ENCODE measurements around the gene POU3F4. TPM values are rescaled to one million over a fixed set of nuclear protein-coding genes. Genes with fewer than 3 reads are reported as not detected.
A peak's percentile ranks its signal among the peaks of the same experiment; 100 is the strongest.

POU3F4 gene
- total RNA-seq, 1 donor from 2014 or later = 0.18 TPM

- H3K9me3 Mint-ChIP-seq (ENCODE audit: unreplicated experiment) = no peaks in the 10 kb centered on the region
- peak overlapping the region; percentile 78 for H3K4me3 Mint-ChIP-seq (ENCODE audit: unreplicated experiment)
- H3K9ac ChIP-seq (ENCODE audit: low read length) = peak overlapping the region; percentile 73
- H3K36me3 ChIP-seq (ENCODE audit: insufficient read depth, low read length) = no peaks in the 10 kb centered on the region
- H3K9me3 ChIP-seq (ENCODE audit: insufficient read depth, low read depth, low read length) = no peaks in the 10 kb centered on the region
- H2AFZ ChIP-seq (ENCODE audit: low read depth, low read length) = peak overlapping the region; percentile 60
- no peak overlapping the region for H3K27ac Mint-ChIP-seq (ENCODE audit: unreplicated experiment)
- DNase-seq (ENCODE audit: low read depth) = no peak
- H3K4me2 ChIP-seq (ENCODE audit: low read length) = peak overlapping the region; percentile 88
- peak overlapping the region; percentile 53 for H3K27ac ChIP-seq (ENCODE audit: low read depth, low read length)
- H4K20me1 ChIP-seq (ENCODE audit: insufficient read depth, low read length) = no peaks in the 10 kb centered on the region
- peak overlapping the region; percentile 61 for H3K4me3 ChIP-seq (ENCODE audit: insufficient read depth, low read depth, low read length)
- no peak for FAIRE-seq
- no peaks in the 10 kb centered on the region for H3K27me3 ChIP-seq (ENCODE audit: insufficient read depth, low read length)
- peaks cover 31% of the 10 kb centered on the region for H3K27me3 Mint-ChIP-seq (ENCODE audit: low read depth, unreplicated experiment)
- H3K36me3 Mint-ChIP-seq (ENCODE audit: low read depth, unreplicated experiment) = no peaks in the 10 kb centered on the region
- no peaks in the 10 kb centered on the region for H3K79me2 ChIP-seq (ENCODE audit: insufficient read depth, low read length)
- no peaks in the 10 kb centered on the region for H3K4me1 ChIP-seq (ENCODE audit: insufficient read depth, low read length)
- TF ChIP-seq CTCF (IDR thresholded peaks at IDR 0.05; ENCODE audit: insufficient read depth, low read depth, low read length) (no peak), EZH2 (IDR thresholded peaks at IDR 0.05; ENCODE audit: insufficient read depth, low read length) (no peak)
- H3K4me1 Mint-ChIP-seq (ENCODE audit: low read depth, unreplicated experiment) = peaks cover 11% of the 10 kb centered on the region
Measured at GRCh38 chrX:83510510-83511062, 2.5 kb downstream of the POU3F4 start.

- Histone ChIP-seq H3K36me3 (ENCODE audit: insufficient read depth, low read length) (no peaks in the 10 kb centered on the region), H3K9ac (ENCODE audit: low read length) (peak overlapping the region; percentile 73), H2AFZ (ENCODE audit: low read depth, low read length) (no peak overlapping the region), H3K4me1 (ENCODE audit: insufficient read depth, low read length) (no peaks in the 10 kb centered on the region), H3K9me3 (ENCODE audit: insufficient read depth, low read depth, low read length) (no peaks in the 10 kb centered on the region), H3K27ac (ENCODE audit: low read depth, low read length) (peak overlapping the region; percentile 47), H3K27me3 (ENCODE audit: insufficient read depth, low read length) (no peaks in the 10 kb centered on the region), H3K4me3 (ENCODE audit: insufficient read depth, low read depth, low read length) (peak overlapping the region; percentile 37), H3K79me2 (ENCODE audit: insufficient read depth, low read length) (no peaks in the 10 kb centered on the region), H4K20me1 (ENCODE audit: insufficient read depth, low read length) (no peaks in the 10 kb centered on the region), H3K4me2 (ENCODE audit: low read length) (peak overlapping the region; percentile 88)
- DNase-seq (ENCODE audit: low read depth) (peak; percentile 36), FAIRE-seq (peak; percentile 67)
- Mint-ChIP-seq H3K36me3 (ENCODE audit: low read depth, unreplicated experiment) (no peaks in the 10 kb centered on the region), H3K27ac (ENCODE audit: unreplicated experiment) (no peak overlapping the region), H3K4me3 (ENCODE audit: unreplicated experiment) (peak overlapping the region; percentile 4), H3K9me3 (ENCODE audit: unreplicated experiment) (no peaks in the 10 kb centered on the region), H3K27me3 (ENCODE audit: low read depth, unreplicated experiment) (peaks cover 24% of the 10 kb centered on the region), H3K4me1 (ENCODE audit: low read depth, unreplicated experiment) (peaks cover 11% of the 10 kb centered on the region)
- TF ChIP-seq CTCF (IDR thresholded peaks at IDR 0.05; ENCODE audit: insufficient read depth, low read depth, low read length) (no peak), EZH2 (IDR thresholded peaks at IDR 0.05; ENCODE audit: insufficient read depth, low read length) (no peak)
Measured at GRCh38 chrX:83511208-83511607, 3.1 kb downstream of the POU3F4 start.

GRCh38 chrX:83512111-83512510 lies 4.0 kb downstream of the POU3F4 start:
- FAIRE-seq (no peak), DNase-seq (ENCODE audit: low read depth) (peak; percentile 16)
- Histone ChIP-seq H3K36me3 (ENCODE audit: insufficient read depth, low read length) (no peaks in the 10 kb centered on the region), H3K27ac (ENCODE audit: low read depth, low read length) (peak overlapping the region; percentile 53), H3K9me3 (ENCODE audit: insufficient read depth, low read depth, low read length) (no peaks in the 10 kb centered on the region), H3K4me2 (ENCODE audit: low read length) (peak overlapping the region; percentile 88), H4K20me1 (ENCODE audit: insufficient read depth, low read length) (no peaks in the 10 kb centered on the region), H3K27me3 (ENCODE audit: insufficient read depth, low read length) (no peaks in the 10 kb centered on the region), H3K9ac (ENCODE audit: low read length) (peak overlapping the region; percentile 73), H2AFZ (ENCODE audit: low read depth, low read length) (no peak overlapping the region), H3K4me3 (ENCODE audit: insufficient read depth, low read depth, low read length) (peak overlapping the region; percentile 10), H3K79me2 (ENCODE audit: insufficient read depth, low read length) (no peaks in the 10 kb centered on the region), H3K4me1 (ENCODE audit: insufficient read depth, low read length) (no peaks in the 10 kb centered on the region)
- H3K4me3 Mint-ChIP-seq (ENCODE audit: unreplicated experiment) = peak overlapping the region; percentile 5
- H3K27me3 Mint-ChIP-seq (ENCODE audit: low read depth, unreplicated experiment) = peaks cover 15% of the 10 kb centered on the region
- no peaks in the 10 kb centered on the region for H3K36me3 Mint-ChIP-seq (ENCODE audit: low read depth, unreplicated experiment)
- peaks cover 11% of the 10 kb centered on the region for H3K4me1 Mint-ChIP-seq (ENCODE audit: low read depth, unreplicated experiment)
- no peaks in the 10 kb centered on the region for H3K9me3 Mint-ChIP-seq (ENCODE audit: unreplicated experiment)
- TF ChIP-seq EZH2 (IDR thresholded peaks at IDR 0.05; ENCODE audit: insufficient read depth, low read length) (no peak), CTCF (IDR thresholded peaks at IDR 0.05; ENCODE audit: insufficient read depth, low read depth, low read length) (no peak)
- peak overlapping the region; percentile 44 for H3K27ac Mint-ChIP-seq (ENCODE audit: unreplicated experiment)
